ENCODE data around the gene PPP1R3A.

DNA sequence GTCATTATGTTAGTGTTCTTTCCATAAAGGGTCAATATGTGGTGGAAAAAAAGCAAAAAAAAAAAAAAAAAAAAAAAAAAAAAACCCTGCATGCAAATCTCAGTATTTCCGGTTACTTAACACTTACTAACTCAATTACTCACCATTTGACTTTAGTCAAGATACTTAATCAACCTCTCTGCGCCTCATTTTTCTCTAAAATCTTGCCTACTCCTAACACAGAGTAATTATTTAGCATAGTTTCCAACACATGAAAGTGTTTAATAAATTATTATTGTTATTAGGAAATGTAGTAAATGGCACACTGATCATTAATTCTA, 27.8 kb downstream of the PPP1R3A start:
- TF ChIP-seq, protein P1, sequence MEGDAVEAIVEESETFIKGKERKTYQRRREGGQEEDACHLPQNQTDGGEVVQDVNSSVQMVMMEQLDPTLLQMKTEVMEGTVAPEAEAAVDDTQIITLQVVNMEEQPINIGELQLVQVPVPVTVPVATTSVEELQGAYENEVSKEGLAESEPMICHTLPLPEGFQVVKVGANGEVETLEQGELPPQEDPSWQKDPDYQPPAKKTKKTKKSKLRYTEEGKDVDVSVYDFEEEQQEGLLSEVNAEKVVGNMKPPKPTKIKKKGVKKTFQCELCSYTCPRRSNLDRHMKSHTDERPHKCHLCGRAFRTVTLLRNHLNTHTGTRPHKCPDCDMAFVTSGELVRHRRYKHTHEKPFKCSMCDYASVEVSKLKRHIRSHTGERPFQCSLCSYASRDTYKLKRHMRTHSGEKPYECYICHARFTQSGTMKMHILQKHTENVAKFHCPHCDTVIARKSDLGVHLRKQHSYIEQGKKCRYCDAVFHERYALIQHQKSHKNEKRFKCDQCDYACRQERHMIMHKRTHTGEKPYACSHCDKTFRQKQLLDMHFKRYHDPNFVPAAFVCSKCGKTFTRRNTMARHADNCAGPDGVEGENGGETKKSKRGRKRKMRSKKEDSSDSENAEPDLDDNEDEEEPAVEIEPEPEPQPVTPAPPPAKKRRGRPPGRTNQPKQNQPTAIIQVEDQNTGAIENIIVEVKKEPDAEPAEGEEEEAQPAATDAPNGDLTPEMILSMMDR (IDR thresholded peaks at IDR 0.05): no peak
- TF ChIP-seq POLR2A (IDR thresholded peaks at IDR 0.05): no peak

All from adrenal gland (tissue), 5 donors.